Suprapubic skin (tissue), 4 donors: ENCODE measurements around the gene TEKT5. TPM values are rescaled to one million over a fixed set of nuclear protein-coding genes. Genes with fewer than 3 reads are reported as not detected.

Experiments used
- DNase-seq, 2 donors: peaks; one replicate each; pipeline ENCODE4 v3.0.0-alpha.2; 2019; ENCODE audit warnings: low spot score in 2 of 2
- H3K27ac ChIP-seq: fragments of 200-600 bp; sonication (generic); one replicate; pipeline ENCODE4 v1.5.1; 2019
- H3K27me3 ChIP-seq: fragments of 200-600 bp; sonication (generic); one replicate; pipeline ENCODE4 v1.5.1; 2019
- H3K36me3 ChIP-seq: fragments of 200-600 bp; sonication (generic); one replicate; pipeline ENCODE4 v1.5.1; 2019
- H3K4me1 ChIP-seq: fragments of 200-600 bp; sonication (generic); one replicate; pipeline ENCODE4 v1.5.1; 2019
- H3K4me3 ChIP-seq: fragments of 200-600 bp; sonication (generic); one replicate; pipeline ENCODE4 v1.5.1; 2019; ENCODE audit warnings: mild to moderate bottlenecking
- H3K9me3 ChIP-seq: fragments of 200-600 bp; sonication (generic); one replicate; pipeline ENCODE4 v1.5.1; 2019
- CTCF ChIP-seq, 2 donors: fragments of 200-600 bp in 1 of 2; fragments of 450-650 bp in 1 of 2; sonication (generic) in 1 of 2; IDR thresholded peaks; one replicate each; pipeline ENCODE4 v1.5.1; 2016 to 2019; ENCODE audit warnings: antibody characterized with exemption in 2 of 2, mild to moderate bottlenecking in 1 of 2, moderate library complexity in 1 of 2
- EP300 ChIP-seq: sonication (generic); formaldehyde crosslinking; IDR thresholded peaks from one replicate; pipeline ENCODE4 v1.6.1; 2017; ENCODE audit warnings: antibody characterized with exemption
- POLR2A ChIP-seq, 2 donors: fragments of 450-650 bp; IDR thresholded peaks; one replicate each; pipeline ENCODE4 v1.6.1; 2017; ENCODE audit warnings: antibody characterized with exemption in 2 of 2, mild to moderate bottlenecking in 2 of 2, moderate library complexity in 2 of 2
- POLR2AphosphoS5 ChIP-seq, 3 donors: sonication (generic); formaldehyde crosslinking; IDR thresholded peaks; one replicate each; pipeline ENCODE4 v1.6.1; 2017; ENCODE audit warnings: antibody characterized with exemption in 3 of 3
- WGBS: methylation state at CpG from one replicate; pipeline ENCODE4 v1.1.5; 2018; 5-methylcytosine and 5-hydroxymethylcytosine counted together
- total RNA-seq, 4 donors: library from RNA; depleted of rRNA; stranded (reverse); fragments of >200 nt; gene quantifications; one replicate each; pipeline ENCODE4 v1.1.0, GENCODE V29; 2016

TEKT5 gene
- total RNA-seq, 4 donors from 2014 or later, result 0.64 to 2.3 TPM; not detected in 2

GRCh38 chr16:10611825-10612342 lies 82.8 kb downstream of the TEKT5 start:
- no peaks in the 10 kb centered on the region for H3K36me3 ChIP-seq
- H3K27ac ChIP-seq, result no peak overlapping the region
- DNase-seq, result no peak
- no peak for TF ChIP-seq CTCF (IDR thresholded peaks at IDR 0.05)
- no peak for TF ChIP-seq POLR2A (IDR thresholded peaks at IDR 0.05)
- TF ChIP-seq POLR2AphosphoS5 (IDR thresholded peaks at IDR 0.05), result no peak
- no peak for TF ChIP-seq EP300
- no peak overlapping the region for H3K4me3 ChIP-seq
- peaks cover 11% of the 10 kb centered on the region for H3K4me1 ChIP-seq
- H3K9me3 ChIP-seq, result no peaks in the 10 kb centered on the region
- no peaks in the 10 kb centered on the region for H3K27me3 ChIP-seq
- WGBS, result 94% methylated on average over 6 of the region's 6 CpGs

- Histone ChIP-seq H3K36me3 (no peaks in the 10 kb centered on the region), H3K9me3 (no peaks in the 10 kb centered on the region), H3K27ac (no peak overlapping the region), H3K4me3 (no peak overlapping the region), H3K27me3 (no peaks in the 10 kb centered on the region), H3K4me1 (peaks cover 6% of the 10 kb centered on the region)
- 68% methylated on average over 13 of the region's 13 CpGs for WGBS
- TF ChIP-seq POLR2A (IDR thresholded peaks at IDR 0.05) (no peak), POLR2AphosphoS5 (IDR thresholded peaks at IDR 0.05) (no peak)
- no peak for DNase-seq
Observed at GRCh38 chr16:10610499-10611184, 84.1 kb downstream of the TEKT5 start.

- no peak for DNase-seq
- Histone ChIP-seq H3K27ac (no peak overlapping the region), H3K4me3 (no peak overlapping the region), H3K36me3 (no peaks in the 10 kb centered on the region), H3K27me3 (no peaks in the 10 kb centered on the region), H3K9me3 (no peaks in the 10 kb centered on the region), H3K4me1 (peaks cover 6% of the 10 kb centered on the region)
- TF ChIP-seq EP300, result no peak
- TF ChIP-seq POLR2AphosphoS5 (IDR thresholded peaks at IDR 0.05), result no peak
- TF ChIP-seq POLR2A (IDR thresholded peaks at IDR 0.05), result no peak
- TF ChIP-seq CTCF (IDR thresholded peaks at IDR 0.05), result no peak
- 74% methylated on average over 7 of the region's 7 CpGs for WGBS
Observed at GRCh38 chr16:10609402-10609774, 85.3 kb downstream of the TEKT5 start.

- WGBS, result 88% methylated on average over 7 of the region's 11 CpGs
- DNase-seq, result no peak
- Histone ChIP-seq H3K27ac (no peak overlapping the region), H3K4me1 (peaks cover 6% of the 10 kb centered on the region), H3K9me3 (no peaks in the 10 kb centered on the region), H3K4me3 (no peak overlapping the region), H3K36me3 (no peaks in the 10 kb centered on the region), H3K27me3 (no peaks in the 10 kb centered on the region)
- TF ChIP-seq CTCF (IDR thresholded peaks at IDR 0.05) (no peak), POLR2AphosphoS5 (IDR thresholded peaks at IDR 0.05) (no peak), POLR2A (IDR thresholded peaks at IDR 0.05) (no peak), EP300 (no peak)
Observed at GRCh38 chr16:10608687-10609401, 85.9 kb downstream of the TEKT5 start.

GRCh38 chr16:10607157-10607556 lies 87.6 kb downstream of the TEKT5 start:
- no peak for DNase-seq
- TF ChIP-seq CTCF (IDR thresholded peaks at IDR 0.05) (no peak), EP300 (no peak), POLR2AphosphoS5 (IDR thresholded peaks at IDR 0.05) (no peak), POLR2A (IDR thresholded peaks at IDR 0.05) (no peak)
- H3K36me3 ChIP-seq, result no peaks in the 10 kb centered on the region
- no peaks in the 10 kb centered on the region for H3K9me3 ChIP-seq
- 93% methylated on average over 3 of the region's 3 CpGs for WGBS
- H3K4me1 ChIP-seq, result peaks cover 8% of the 10 kb centered on the region
- H3K4me3 ChIP-seq, result no peak overlapping the region
- H3K27me3 ChIP-seq, result no peaks in the 10 kb centered on the region
- H3K27ac ChIP-seq, result no peak overlapping the region
